K562 (cell line): Measurements from ENCODE around the gene SLC20A1. TPM values are rescaled to one million over a fixed set of nuclear protein-coding genes. Genes with fewer than 3 reads are reported as not detected.

Experiments used
- CBX3 ChIP-seq, 2 experiments: IDR thresholded peaks; 1 replicate in 1 of 2; 2 replicates in 1 of 2; pipeline ENCODE4 v1.6.1; 2012; ENCODE audit warnings: inconsistent platforms in 2 of 2, low read length in 2 of 2, borderline replicate concordance in 1 of 2, control low read depth in 1 of 2
- ETV1 ChIP-seq: fragments of 450-650 bp; conservative IDR thresholded peaks from 2 replicates; pipeline ENCODE4 v1.6.1; 2016; ENCODE audit warnings: missing genetic modification characterization, control low read depth, low read depth, missing compliant biosample characterization
- GABPA ChIP-seq: fragments of 200-800 bp; sonication (Bioruptor generic); conservative IDR thresholded peaks from 2 replicates; pipeline ENCODE4 v1.6.1; 2016; ENCODE audit warnings: low read depth, missing genetic modification characterization, missing compliant biosample characterization
- MBD2 ChIP-seq: sonication (generic); IDR thresholded peaks from 2 replicates; pipeline ENCODE4 v1.6.1; 2016; ENCODE audit warnings: low read depth, borderline replicate concordance
- PPARD ChIP-seq: fragments of 250-450 bp; sonication (Bioruptor Pico); IDR thresholded peaks from 2 replicates; pipeline ENCODE4 v1.8.0; 2022; ENCODE audit warnings: inconsistent platforms, mild to moderate bottlenecking, moderate library complexity
- TCF3 ChIP-seq: sonication (generic); formaldehyde crosslinking; IDR thresholded peaks from 2 replicates; pipeline ENCODE4 v1.4.0; 2020; ENCODE audit warnings: mild to moderate bottlenecking, missing genetic modification reagents
- TGIF2 ChIP-seq: sonication (generic); formaldehyde crosslinking; IDR thresholded peaks from 2 replicates; pipeline ENCODE4 v1.8.1; 2022; ENCODE audit warnings: mild to moderate bottlenecking, missing genetic modification reagents, moderate library complexity
- ZNF143 ChIP-seq: sonication (generic); formaldehyde crosslinking; IDR thresholded peaks from 2 replicates; pipeline ENCODE4 v1.9.0; 2022; ENCODE audit warnings: mild to moderate bottlenecking, missing genetic modification reagents
- ZNF224 ChIP-seq: sonication (generic); formaldehyde crosslinking; IDR thresholded peaks from 2 replicates; pipeline ENCODE4 v1.8.0; 2022; ENCODE audit warnings: mild to moderate bottlenecking, missing genetic modification reagents
- ZNF445 ChIP-seq: fragments of 250-450 bp; sonication (Bioruptor Pico); IDR thresholded peaks from 2 replicates; pipeline ENCODE4 v1.4.0; 2020; ENCODE audit warnings: low read depth, mild to moderate bottlenecking, moderate library complexity
- ZNF699 ChIP-seq: fragments of 250-450 bp; sonication (Bioruptor Pico); IDR thresholded peaks from 2 replicates; pipeline ENCODE4 v1.8.0; 2021; ENCODE audit warnings: mild to moderate bottlenecking, moderate library complexity; ENCODE audit not compliant: insufficient replicate concordance
- polyA plus RNA-seq, 8 experiments: library from polyadenylated mRNA; depleted of rRNA in 4 of 8; stranded (reverse) in 5 of 8; unstranded in 3 of 8; fragments of >200 nt; fragmentation: Nextera tagmentation in 2 of 8; fragmentation: Illumina TruSeq in 1 of 8; extraction: Ambion mirVana in 2 of 8; extraction: Trizol in 1 of 8; gene quantifications; 2 replicates each; pipeline versions ENCODE4 v1.2.1 to v1.2.3, GENCODE V29; 2011 to 2014; ENCODE audit warnings: inconsistent platforms in 1 of 8, missing spikeins in 1 of 8
- total RNA-seq, 7 experiments: library from RNA; depleted of rRNA in 6 of 7; stranded (reverse); fragments of >200 nt in 6 of 7; fragmentation: Illumina TruSeq in 2 of 7; extraction: Trizol in 2 of 7; gene quantifications; 2 replicates each; pipeline versions ENCODE4 v1.2.1 to v1.2.3, GENCODE V29; 2011 to 2021; ENCODE audit warnings: low replicate concordance in 1 of 7
- TF ChIP-seq, protein P1 (sequence below), 2 experiments: IDR thresholded peaks; 2 replicates each; pipeline ENCODE4 v1.6.1; 2012; ENCODE audit warnings: improper control_type of control experiment in 2 of 2, low read depth in 2 of 2, low read length in 2 of 2, borderline replicate concordance in 1 of 2
- TF ChIP-seq, protein P2 (sequence below): fragments of 250-450 bp; sonication (Bioruptor Pico); IDR thresholded peaks from 2 replicates; pipeline ENCODE4 v1.8.0; 2021; ENCODE audit warnings: moderate library complexity, mild to moderate bottlenecking, inconsistent platforms
- TF ChIP-seq, protein P3 (sequence below): fragments of 200-800 bp; sonication (Bioruptor generic); IDR thresholded peaks from 2 replicates; pipeline ENCODE4 v1.6.1; 2016; ENCODE audit warnings: missing genetic modification characterization, missing compliant biosample characterization
- TF ChIP-seq, protein P4 (sequence below): sonication (generic); formaldehyde crosslinking; IDR thresholded peaks from 2 replicates; pipeline ENCODE4 v1.8.1; 2023; ENCODE audit warnings: mild to moderate bottlenecking, missing genetic modification reagents
- TF ChIP-seq, protein P5 (sequence below): fragments of 150-350 bp; conservative IDR thresholded peaks from 2 replicates; pipeline ENCODE4 v1.6.1; 2014; ENCODE audit warnings: low read length

The SLC20A1 gene
- total and polyA plus RNA-seq, 9 of the 15 experiments (the other 6 are each of a cell fraction or from before 2014, with no cell fraction given) = 53.8 to 150 (median 74.7) TPM

DNA sequence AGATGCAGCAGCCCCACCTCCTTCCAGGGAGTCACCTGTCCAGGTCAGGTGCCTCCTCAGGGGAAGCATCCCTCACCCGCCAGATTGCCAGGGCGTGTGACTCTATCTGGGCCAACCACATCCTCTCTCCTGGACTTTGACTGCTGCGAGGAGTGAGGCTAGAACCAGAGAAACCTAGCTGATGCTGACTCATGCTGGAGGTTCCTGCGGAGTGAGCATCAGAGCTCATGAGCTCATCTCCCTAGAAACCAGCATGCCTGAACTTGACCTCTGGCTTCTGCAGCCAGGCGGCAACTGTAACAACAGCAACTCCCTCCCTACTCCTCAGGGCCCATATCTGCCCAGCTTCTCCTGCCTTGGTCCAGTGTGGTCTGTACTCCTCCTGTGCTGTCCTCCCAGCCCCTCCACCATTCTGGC, 46.8 kb downstream of the SLC20A1 start (continued):
- TF ChIP-seq, protein P1, sequence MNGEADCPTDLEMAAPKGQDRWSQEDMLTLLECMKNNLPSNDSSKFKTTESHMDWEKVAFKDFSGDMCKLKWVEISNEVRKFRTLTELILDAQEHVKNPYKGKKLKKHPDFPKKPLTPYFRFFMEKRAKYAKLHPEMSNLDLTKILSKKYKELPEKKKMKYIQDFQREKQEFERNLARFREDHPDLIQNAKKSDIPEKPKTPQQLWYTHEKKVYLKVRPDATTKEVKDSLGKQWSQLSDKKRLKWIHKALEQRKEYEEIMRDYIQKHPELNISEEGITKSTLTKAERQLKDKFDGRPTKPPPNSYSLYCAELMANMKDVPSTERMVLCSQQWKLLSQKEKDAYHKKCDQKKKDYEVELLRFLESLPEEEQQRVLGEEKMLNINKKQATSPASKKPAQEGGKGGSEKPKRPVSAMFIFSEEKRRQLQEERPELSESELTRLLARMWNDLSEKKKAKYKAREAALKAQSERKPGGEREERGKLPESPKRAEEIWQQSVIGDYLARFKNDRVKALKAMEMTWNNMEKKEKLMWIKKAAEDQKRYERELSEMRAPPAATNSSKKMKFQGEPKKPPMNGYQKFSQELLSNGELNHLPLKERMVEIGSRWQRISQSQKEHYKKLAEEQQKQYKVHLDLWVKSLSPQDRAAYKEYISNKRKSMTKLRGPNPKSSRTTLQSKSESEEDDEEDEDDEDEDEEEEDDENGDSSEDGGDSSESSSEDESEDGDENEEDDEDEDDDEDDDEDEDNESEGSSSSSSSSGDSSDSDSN (IDR thresholded peaks at IDR 0.05; ENCODE audit: borderline replicate concordance in 1 of 2, low read depth in 2 of 2, low read length in 2 of 2) = no peak
- TF ChIP-seq GABPA (tag) (no peak; the same call in 1 of the 2 replicates), ZNF699 (no peak), MBD2 (no peak), TCF3 (CRISPR knock-in tag) (peak; percentile 51), PPARD (CRISPR knock-in tag) (no peak), ETV1 (tag) (0 out of 2 replicates have a peak, but pooled peaks have one; percentile 9), ZNF224 (CRISPR knock-in tag) (no peak), CBX3 (IDR thresholded peaks at IDR 0.05; ENCODE audit: borderline replicate concordance in 1 of 2, low read length in 2 of 2) (peak in 1 of 2 experiments; percentile 48; a peak in 1 of 3 replicates), ZNF143 (0 out of 2 replicates have a peak, but pooled peaks have one; percentile 4), TGIF2 (no peak), ZNF445 (CRISPR knock-in tag) (no peak)
- TF ChIP-seq, protein P2, sequence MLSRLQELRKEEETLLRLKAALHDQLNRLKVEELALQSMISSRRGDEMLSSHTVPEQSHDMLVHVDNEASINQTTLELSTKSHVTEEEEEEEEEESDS (CRISPR knock-in tag) = no peak
- TF ChIP-seq, protein P3, sequence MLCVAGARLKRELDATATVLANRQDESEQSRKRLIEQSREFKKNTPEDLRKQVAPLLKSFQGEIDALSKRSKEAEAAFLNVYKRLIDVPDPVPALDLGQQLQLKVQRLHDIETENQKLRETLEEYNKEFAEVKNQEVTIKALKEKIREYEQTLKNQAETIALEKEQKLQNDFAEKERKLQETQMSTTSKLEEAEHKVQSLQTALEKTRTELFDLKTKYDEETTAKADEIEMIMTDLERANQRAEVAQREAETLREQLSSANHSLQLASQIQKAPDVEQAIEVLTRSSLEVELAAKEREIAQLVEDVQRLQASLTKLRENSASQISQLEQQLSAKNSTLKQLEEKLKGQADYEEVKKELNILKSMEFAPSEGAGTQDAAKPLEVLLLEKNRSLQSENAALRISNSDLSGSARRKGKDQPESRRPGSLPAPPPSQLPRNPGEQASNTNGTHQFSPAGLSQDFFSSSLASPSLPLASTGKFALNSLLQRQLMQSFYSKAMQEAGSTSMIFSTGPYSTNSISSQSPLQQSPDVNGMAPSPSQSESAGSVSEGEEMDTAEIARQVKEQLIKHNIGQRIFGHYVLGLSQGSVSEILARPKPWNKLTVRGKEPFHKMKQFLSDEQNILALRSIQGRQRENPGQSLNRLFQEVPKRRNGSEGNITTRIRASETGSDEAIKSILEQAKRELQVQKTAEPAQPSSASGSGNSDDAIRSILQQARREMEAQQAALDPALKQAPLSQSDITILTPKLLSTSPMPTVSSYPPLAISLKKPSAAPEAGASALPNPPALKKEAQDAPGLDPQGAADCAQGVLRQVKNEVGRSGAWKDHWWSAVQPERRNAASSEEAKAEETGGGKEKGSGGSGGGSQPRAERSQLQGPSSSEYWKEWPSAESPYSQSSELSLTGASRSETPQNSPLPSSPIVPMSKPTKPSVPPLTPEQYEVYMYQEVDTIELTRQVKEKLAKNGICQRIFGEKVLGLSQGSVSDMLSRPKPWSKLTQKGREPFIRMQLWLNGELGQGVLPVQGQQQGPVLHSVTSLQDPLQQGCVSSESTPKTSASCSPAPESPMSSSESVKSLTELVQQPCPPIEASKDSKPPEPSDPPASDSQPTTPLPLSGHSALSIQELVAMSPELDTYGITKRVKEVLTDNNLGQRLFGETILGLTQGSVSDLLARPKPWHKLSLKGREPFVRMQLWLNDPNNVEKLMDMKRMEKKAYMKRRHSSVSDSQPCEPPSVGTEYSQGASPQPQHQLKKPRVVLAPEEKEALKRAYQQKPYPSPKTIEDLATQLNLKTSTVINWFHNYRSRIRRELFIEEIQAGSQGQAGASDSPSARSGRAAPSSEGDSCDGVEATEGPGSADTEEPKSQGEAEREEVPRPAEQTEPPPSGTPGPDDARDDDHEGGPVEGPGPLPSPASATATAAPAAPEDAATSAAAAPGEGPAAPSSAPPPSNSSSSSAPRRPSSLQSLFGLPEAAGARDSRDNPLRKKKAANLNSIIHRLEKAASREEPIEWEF = no peak
- TF ChIP-seq, protein P4, sequence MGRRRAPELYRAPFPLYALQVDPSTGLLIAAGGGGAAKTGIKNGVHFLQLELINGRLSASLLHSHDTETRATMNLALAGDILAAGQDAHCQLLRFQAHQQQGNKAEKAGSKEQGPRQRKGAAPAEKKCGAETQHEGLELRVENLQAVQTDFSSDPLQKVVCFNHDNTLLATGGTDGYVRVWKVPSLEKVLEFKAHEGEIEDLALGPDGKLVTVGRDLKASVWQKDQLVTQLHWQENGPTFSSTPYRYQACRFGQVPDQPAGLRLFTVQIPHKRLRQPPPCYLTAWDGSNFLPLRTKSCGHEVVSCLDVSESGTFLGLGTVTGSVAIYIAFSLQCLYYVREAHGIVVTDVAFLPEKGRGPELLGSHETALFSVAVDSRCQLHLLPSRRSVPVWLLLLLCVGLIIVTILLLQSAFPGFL (CRISPR knock-in tag) = no peak
- TF ChIP-seq, protein P5, sequence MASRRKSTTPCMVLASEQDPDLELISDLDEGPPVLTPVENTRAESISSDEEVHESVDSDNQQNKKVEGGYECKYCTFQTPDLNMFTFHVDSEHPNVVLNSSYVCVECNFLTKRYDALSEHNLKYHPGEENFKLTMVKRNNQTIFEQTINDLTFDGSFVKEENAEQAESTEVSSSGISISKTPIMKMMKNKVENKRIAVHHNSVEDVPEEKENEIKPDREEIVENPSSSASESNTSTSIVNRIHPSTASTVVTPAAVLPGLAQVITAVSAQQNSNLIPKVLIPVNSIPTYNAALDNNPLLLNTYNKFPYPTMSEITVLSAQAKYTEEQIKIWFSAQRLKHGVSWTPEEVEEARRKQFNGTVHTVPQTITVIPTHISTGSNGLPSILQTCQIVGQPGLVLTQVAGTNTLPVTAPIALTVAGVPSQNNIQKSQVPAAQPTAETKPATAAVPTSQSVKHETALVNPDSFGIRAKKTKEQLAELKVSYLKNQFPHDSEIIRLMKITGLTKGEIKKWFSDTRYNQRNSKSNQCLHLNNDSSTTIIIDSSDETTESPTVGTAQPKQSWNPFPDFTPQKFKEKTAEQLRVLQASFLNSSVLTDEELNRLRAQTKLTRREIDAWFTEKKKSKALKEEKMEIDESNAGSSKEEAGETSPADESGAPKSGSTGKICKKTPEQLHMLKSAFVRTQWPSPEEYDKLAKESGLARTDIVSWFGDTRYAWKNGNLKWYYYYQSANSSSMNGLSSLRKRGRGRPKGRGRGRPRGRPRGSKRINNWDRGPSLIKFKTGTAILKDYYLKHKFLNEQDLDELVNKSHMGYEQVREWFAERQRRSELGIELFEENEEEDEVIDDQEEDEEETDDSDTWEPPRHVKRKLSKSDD = no peak
